Measurements from ENCODE around the gene HOXA6.

GRCh38 chr7:27096768-27097514 is 50.6 kb downstream of the HOXA6 start:
- TF ChIP-seq CTCF (IDR thresholded peaks at IDR 0.05 in 2 of 3, conservative IDR thresholded peaks at IDR 0.05 in 1 of 3; ENCODE audit: control insufficient read depth in 2 of 3, extremely low read depth in 1 of 3, insufficient read depth in 1 of 3, low read depth in 3 of 3, low read length in 3 of 3), result no peak
- TF ChIP-seq SIN3A (IDR thresholded peaks at IDR 0.05; ENCODE audit: low read depth, low read length), result no peak
- TF ChIP-seq TARDBP (IDR thresholded peaks at IDR 0.05; ENCODE audit: borderline replicate concordance), result no peak
- no peak for TF ChIP-seq KAT2A (conservative IDR thresholded peaks at IDR 0.05; ENCODE audit: control insufficient read depth, low read depth, low read length)
- TF ChIP-seq SMC3 (IDR thresholded peaks at IDR 0.05; ENCODE audit: borderline replicate concordance, low read length), result no peak

Measured in GM12878 (cell line).